Testis (tissue), 2 donors: ENCODE results near the gene EBLN1.

ENCODE experiments used
- CTCF ChIP-seq, 3 experiments: fragments of 450-650 bp in 2 of 3; fragments of 200-600 bp in 1 of 3; sonication (generic) in 1 of 3; IDR thresholded peaks; one replicate each; pipeline ENCODE4 v1.5.1; 2016 to 2019; ENCODE audit warnings: antibody characterized with exemption in 3 of 3, mild to moderate bottlenecking in 2 of 3, moderate library complexity in 1 of 3
- POLR2A ChIP-seq: fragments of 450-650 bp; IDR thresholded peaks from one replicate; pipeline ENCODE4 v1.6.1; 2017; ENCODE audit warnings: antibody characterized with exemption, mild to moderate bottlenecking, moderate library complexity

- TF ChIP-seq POLR2A = no peak
- no peak for TF ChIP-seq CTCF (IDR thresholded peaks at IDR 0.05)
These were observed 26.2 kb upstream of the EBLN1 start for GRCh38 chr10:22244001-22244400.
